T-helper 2 cell (primary cell): Measurements from ENCODE around the gene TSC22D1.

ENCODE experiments used
- DNase-seq, 5 experiments: peaks; one replicate each; pipeline versions ENCODE4 v3.0.0 to v3.0.0-alpha.2; 2012 to 2022

Gene TSC22D1

GRCh38 chr13:44425041-44425814 lies 150.9 kb downstream of the TSC22D1 start:
- DNase-seq = no peak

GRCh38 chr13:44423824-44424223 lies 152.3 kb downstream of the TSC22D1 start:
- no peak for DNase-seq

DNA sequence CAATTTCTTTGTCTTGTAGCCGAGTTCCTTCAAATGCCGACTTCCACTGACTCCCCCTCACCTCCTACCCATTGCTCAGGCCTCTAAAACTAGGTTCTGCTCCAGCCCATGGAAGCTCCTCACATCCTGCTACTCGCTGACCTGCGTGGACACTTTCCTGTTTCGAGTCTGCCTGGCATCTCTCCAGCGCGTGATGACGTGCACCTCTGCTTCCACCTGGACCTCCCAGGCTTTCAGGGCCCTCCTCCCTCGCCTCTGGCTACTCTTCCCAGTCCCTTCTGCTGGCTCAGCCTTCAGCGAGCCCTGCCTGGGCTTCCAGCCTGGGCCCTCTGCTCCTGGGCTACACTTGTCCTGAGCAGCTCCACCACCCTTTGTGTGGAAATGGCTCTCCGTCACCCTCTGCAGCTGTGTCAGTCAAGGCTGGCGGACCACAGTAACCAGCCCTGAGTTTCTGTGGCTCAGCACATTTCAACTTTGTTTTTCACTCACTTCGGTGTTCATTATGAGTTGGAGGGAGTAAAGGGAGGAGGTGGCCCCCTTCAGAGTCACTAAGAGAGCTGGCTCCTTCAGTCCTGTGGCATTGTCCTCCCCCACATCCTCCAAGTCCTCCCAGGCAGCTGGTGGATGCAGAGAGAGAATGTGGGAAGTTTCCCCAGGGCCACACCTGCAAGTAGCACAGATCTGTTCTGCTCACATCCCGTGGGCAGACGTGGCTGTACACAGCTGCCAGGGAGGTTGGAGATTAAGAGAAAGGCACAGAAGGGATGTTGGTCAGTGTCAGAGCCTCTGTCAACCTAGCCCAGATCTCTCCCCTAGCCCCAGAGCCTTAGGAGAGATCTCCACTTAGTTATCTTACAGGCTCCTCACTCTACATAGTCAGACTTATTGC lies 153.1 kb downstream of the TSC22D1 start:
- no peak for DNase-seq

GRCh38 chr13:44421853-44422525 lies 154.1 kb downstream of the TSC22D1 start:
- no peak for DNase-seq

GRCh38 chr13:44420376-44421220 lies 155.5 kb downstream of the TSC22D1 start:
- DNase-seq = no peak

GRCh38 chr13:44417876-44418275 lies 158.3 kb downstream of the TSC22D1 start:
- no peak for DNase-seq

- DNase-seq = no peak
Measured at GRCh38 chr13:44417446-44417845, 158.7 kb downstream of the TSC22D1 start.

DNA sequence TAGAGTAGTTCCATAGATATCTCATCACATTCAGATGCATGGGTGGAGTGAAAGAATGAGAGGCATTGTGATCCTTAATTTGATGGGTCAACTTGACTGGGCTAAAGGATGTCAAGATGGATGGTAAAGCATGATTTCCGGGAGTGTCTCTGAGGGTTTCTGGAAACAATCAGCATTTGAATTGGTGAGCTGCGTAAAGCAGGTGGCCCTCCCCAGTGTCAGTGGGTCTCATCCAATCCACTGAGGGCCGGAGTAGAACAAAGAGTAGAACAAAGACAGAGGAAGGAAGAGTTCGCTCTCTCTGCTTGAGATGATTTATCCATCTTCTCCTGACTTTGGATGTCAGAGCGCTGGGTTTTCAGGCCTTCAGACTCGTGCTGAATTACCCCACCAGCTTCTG lies 159.4 kb downstream of the TSC22D1 start:
- no peak for DNase-seq

GRCh38 chr13:44416301-44416700 lies 159.8 kb downstream of the TSC22D1 start:
- no peak for DNase-seq

DNA sequence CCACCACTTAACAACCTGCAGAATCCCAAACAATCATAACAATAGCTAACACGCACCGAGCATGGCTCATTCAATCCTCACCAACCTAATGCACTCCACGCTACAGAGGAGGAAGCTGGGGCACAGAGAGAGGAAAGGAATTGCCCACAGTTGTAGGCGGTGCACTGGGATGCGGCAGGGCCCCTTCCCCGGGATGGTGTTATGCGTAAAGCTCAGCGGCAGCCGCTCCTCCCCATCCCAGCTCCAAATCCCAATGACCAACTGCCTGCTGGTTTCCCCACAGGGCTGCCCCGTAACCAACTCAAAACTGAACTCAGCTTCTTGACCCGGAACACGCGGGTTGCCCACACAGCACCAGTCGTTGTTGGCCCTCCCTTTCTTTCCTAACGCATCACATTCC lies 160.3 kb downstream of the TSC22D1 start:
- DNase-seq = no peak

DNA sequence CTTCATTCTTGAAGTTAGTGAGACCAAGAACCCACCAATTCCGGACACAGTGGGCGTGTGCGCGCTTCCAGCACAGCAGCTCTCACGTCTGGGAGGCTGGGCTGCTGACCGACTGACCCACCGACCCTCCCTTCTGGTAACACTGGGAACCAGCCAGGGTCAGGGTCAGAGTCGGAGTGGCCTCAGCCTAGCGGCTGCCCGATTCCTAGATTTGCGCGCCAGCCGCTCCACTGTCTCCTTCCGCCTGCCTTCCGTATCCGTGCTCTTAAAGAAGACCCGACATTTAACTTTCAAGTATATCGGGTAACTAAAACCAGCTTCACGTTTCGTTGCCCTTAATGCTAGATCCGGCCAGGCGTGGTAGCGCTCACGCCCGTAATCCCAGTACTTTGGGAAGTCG lies 161.4 kb downstream of the TSC22D1 start:
- DNase-seq = no peak

- no peak for DNase-seq
Measured at GRCh38 chr13:44413095-44413494, 163.0 kb downstream of the TSC22D1 start.

DNA sequence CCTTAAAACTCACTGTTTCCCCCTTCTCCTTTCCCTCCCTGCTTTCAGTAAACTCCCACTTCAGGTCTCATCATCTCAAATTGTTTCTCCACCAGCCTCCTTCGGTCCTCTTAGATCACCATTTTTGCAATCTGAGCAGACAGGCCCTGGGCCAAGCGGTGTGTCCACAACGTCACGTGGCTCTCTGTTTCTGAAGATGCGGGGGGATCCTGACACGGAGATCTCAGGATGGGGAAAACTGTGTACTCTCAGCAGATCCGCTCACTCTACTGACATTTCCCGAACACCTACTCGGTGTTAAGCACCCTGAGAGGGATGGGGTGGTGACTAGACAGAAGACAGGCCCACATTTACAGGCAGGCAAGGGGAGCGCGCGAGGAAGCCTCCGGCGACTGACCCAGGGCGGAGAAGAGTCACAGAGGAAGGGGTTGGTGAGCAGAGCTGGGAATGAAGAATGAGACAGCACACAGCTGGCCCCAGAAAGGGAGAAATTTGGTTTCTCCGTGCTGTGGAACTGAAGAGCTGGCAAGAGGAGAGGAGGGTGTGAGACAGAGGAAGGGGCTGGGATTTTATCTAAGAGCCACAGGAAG lies 163.7 kb downstream of the TSC22D1 start:
- DNase-seq = no peak

- DNase-seq = no peak
Measured at GRCh38 chr13:44411841-44412240, 164.3 kb downstream of the TSC22D1 start.

DNA sequence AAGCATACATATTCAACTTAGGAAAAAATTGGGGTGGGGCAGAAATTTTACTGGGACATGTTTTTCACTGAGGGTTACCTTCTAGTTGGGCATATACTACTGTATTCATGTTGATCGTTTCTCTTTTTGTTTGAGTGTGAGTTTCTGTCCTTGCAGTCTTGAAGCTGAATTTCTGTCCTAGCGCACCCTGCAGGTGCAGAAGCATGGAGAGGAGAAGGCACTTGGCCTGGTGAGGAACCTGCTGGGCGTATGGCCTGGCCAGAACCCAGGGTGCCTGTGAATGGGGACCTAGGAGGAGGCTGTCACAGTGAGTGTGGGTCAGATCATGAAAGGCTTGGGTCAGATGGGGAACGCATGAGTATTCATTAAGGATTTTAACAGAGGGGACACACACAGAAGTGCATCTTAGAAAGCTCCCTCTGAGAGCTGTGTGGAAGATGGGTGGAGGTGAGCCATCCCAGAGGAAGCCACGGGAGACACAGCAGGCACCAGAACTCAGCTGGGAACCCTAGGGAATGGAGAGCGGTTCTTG lies 165.7 kb downstream of the TSC22D1 start:
- no peak for DNase-seq

GRCh38 chr13:44409595-44409994 lies 166.5 kb downstream of the TSC22D1 start:
- DNase-seq = no peak

- no peak for DNase-seq
Measured at GRCh38 chr13:44407891-44408290, 168.2 kb downstream of the TSC22D1 start.

- DNase-seq = no peak
Measured at GRCh38 chr13:44407379-44407778, 168.8 kb downstream of the TSC22D1 start.

- DNase-seq = no peak
Measured at GRCh38 chr13:44406617-44407016, 169.5 kb downstream of the TSC22D1 start.

GRCh38 chr13:44404261-44405132 lies 171.6 kb downstream of the TSC22D1 start:
- DNase-seq = no peak
